HepG2 (cell line): Measurements from ENCODE around the gene IP6K3. TPM values are rescaled to one million over a fixed set of nuclear protein-coding genes. Genes with fewer than 3 reads are reported as not detected.

ENCODE experiments used
- ATAC-seq: fragments of 200-7000 bp; cut with Tn5 transposase; 3 replicates; pipeline ENCODE4 v1.9.1; 2020; ENCODE audit warnings: mild to moderate bottlenecking, moderate library complexity
- BruUV-seq: library from RNA; stranded (reverse); fragments of 400-500 nt; replicated peaks from 2 replicates; lab custom pipeline; 2021; lab: Mats Ljungman, UMichigan
- CTCF ChIA-PET: fragments of 300-600 bp; formaldehyde crosslinking; extraction: SDS; loops from one replicate; lab custom pipeline; 2021; ENCODE audit warnings: low total read pairs, inconsistent platforms, low intra/inter-chr PET ratio; lab: Yijun Ruan, JAX
- POLR2A ChIA-PET: fragments of 350-600 bp; sonication (Branson Sonifier 250); formaldehyde crosslinking; loops from one replicate; lab custom pipeline; 2020; ENCODE audit warnings: antibody characterized with exemption, inconsistent platforms; lab: Yijun Ruan, JAX
- DNase-seq: peaks from one replicate; pipeline ENCODE4 v3.0.0-alpha.2; 2015; ENCODE audit warnings: low spot score
- FAIRE-seq: peaks from 3 replicates; lab custom pipeline; 2011; peaks lifted over from hg19 to GRCh38; lab: Jason Lieb, UNC
- H2AFZ ChIP-seq: one replicate; pipeline ENCODE4 v1.6.1; 2011; ENCODE audit warnings: low read length, inconsistent platforms
- H3K27ac ChIP-seq: fragments of 300-600 bp; 3 replicates; pipeline ENCODE4 v1.8.0; 2011; ENCODE audit warnings: mixed run types, mild to moderate bottlenecking, mixed read lengths, low read length, inconsistent platforms; ENCODE audit not compliant: insufficient read depth; ENCODE audit errors: extremely low read length
- H3K27me3 ChIP-seq, 2 experiments: fragments of 200-600 bp in 1 of 2; 2 replicates in 1 of 2; 3 replicates in 1 of 2; pipeline versions ENCODE4 v1.6.0 to v1.8.0; 2011; ENCODE audit warnings: low read length in 2 of 2, mild to moderate bottlenecking in 2 of 2, moderate library complexity in 2 of 2, inconsistent platforms in 1 of 2; ENCODE audit not compliant: insufficient read depth in 2 of 2, control insufficient read depth in 1 of 2
- H3K36me3 ChIP-seq, 2 experiments: fragments of 200-600 bp in 1 of 2; replicated peaks in 1 of 2; 2 replicates in 1 of 2; 3 replicates in 1 of 2; pipeline versions ENCODE4 v1.5.1 to v1.8.0; 2011; ENCODE audit warnings: low read length in 2 of 2, inconsistent platforms in 1 of 2; ENCODE audit not compliant: insufficient read depth in 2 of 2, control insufficient read depth in 1 of 2
- H3K4me1 ChIP-seq: 2 replicates; pipeline ENCODE4 v1.5.1; 2012; ENCODE audit warnings: low read length, inconsistent platforms; ENCODE audit not compliant: insufficient read depth
- H3K4me2 ChIP-seq: 2 replicates; pipeline ENCODE4 v1.6.0; 2011; ENCODE audit warnings: low read depth, low read length, inconsistent platforms
- H3K4me3 ChIP-seq, 3 experiments: fragments of 200-600 bp in 1 of 3; sonication (generic), shearing (Covaris generic) in 1 of 3; replicated peaks in 1 of 3; 2 replicates each; pipeline ENCODE4 v1.5.1; 2011 to 2016; ENCODE audit warnings: low read length in 3 of 3, inconsistent platforms in 2 of 3, low read depth in 2 of 3, mild to moderate bottlenecking in 2 of 3, control low read depth in 1 of 3, mixed read lengths in 1 of 3; ENCODE audit not compliant: insufficient read depth in 1 of 3
- H3K79me2 ChIP-seq: one replicate; pipeline ENCODE4 v1.6.1; 2011; ENCODE audit warnings: low read length, inconsistent platforms; ENCODE audit not compliant: insufficient read depth
- H3K9ac ChIP-seq: 2 replicates; pipeline ENCODE4 v1.6.0; 2011; ENCODE audit warnings: mild to moderate bottlenecking, low read depth, low read length, inconsistent platforms; ENCODE audit not compliant: insufficient read depth
- H3K9me3 ChIP-seq: 2 replicates; pipeline ENCODE4 v1.5.1; 2012; ENCODE audit warnings: mild to moderate bottlenecking, low read length
- H4K20me1 ChIP-seq: 2 replicates; pipeline ENCODE4 v1.6.0; 2011; ENCODE audit warnings: inconsistent platforms, mild to moderate bottlenecking, low read length, moderate library complexity; ENCODE audit not compliant: insufficient read depth
- CBX5 ChIP-seq: sonication (generic); formaldehyde crosslinking; IDR thresholded peaks from 2 replicates; pipeline ENCODE4 v1.4.0; 2020; ENCODE audit warnings: missing genetic modification reagents, borderline replicate concordance
- GLMP ChIP-seq: sonication (generic); formaldehyde crosslinking; IDR thresholded peaks from 2 replicates; pipeline ENCODE4 v1.9.0; 2021; ENCODE audit warnings: missing genetic modification reagents, mild to moderate bottlenecking, borderline replicate concordance
- PRDM10 ChIP-seq: sonication (generic); formaldehyde crosslinking; IDR thresholded peaks from 2 replicates; pipeline ENCODE4 v1.4.0; 2020; ENCODE audit warnings: low read depth, missing genetic modification reagents
- RBM39 ChIP-seq: fragments of 200-400 bp; formaldehyde crosslinking; IDR thresholded peaks from one replicate; pipeline ENCODE4 v1.6.1; 2018; ENCODE audit warnings: antibody characterized with exemption, mild to moderate bottlenecking, low read depth, low read length; ENCODE audit not compliant: poor library complexity, severe bottlenecking
- SALL1 ChIP-seq: sonication (generic); formaldehyde crosslinking; IDR thresholded peaks from 2 replicates; pipeline ENCODE4 v1.8.0; 2022; ENCODE audit warnings: mild to moderate bottlenecking, missing genetic modification reagents
- SKI ChIP-seq: fragments of 450-650 bp; IDR thresholded peaks from one replicate; pipeline ENCODE4 v1.6.1; 2018; ENCODE audit warnings: mild to moderate bottlenecking; ENCODE audit not compliant: partially characterized antibody
- U2AF1 ChIP-seq: fragments of 200-400 bp; formaldehyde crosslinking; optimal IDR thresholded peaks from 2 replicates; pipeline ENCODE3; 2017; ENCODE audit warnings: mild to moderate bottlenecking, low read depth, low read length
- ZC3H13 ChIP-seq: sonication (generic); formaldehyde crosslinking; IDR thresholded peaks from 2 replicates; pipeline ENCODE4 v1.8.1; 2023; ENCODE audit warnings: mild to moderate bottlenecking, missing genetic modification reagents, moderate library complexity
- ZNF768 ChIP-seq: sonication (generic); formaldehyde crosslinking; IDR thresholded peaks from 2 replicates; pipeline ENCODE4 v1.4.0; 2020; ENCODE audit warnings: missing genetic modification reagents
- ZNF839 ChIP-seq: sonication (generic); formaldehyde crosslinking; IDR thresholded peaks from 2 replicates; pipeline ENCODE4 v1.4.0; 2020; ENCODE audit warnings: missing genetic modification reagents, mild to moderate bottlenecking, borderline replicate concordance
- WGBS: methylation state at CpG from one replicate; pipeline ENCODE4 v1.1.6; 2017; ENCODE audit warnings: low lambda C conversion rate; 5-methylcytosine and 5-hydroxymethylcytosine counted together
- in situ Hi-C: cut with HindIII; loops from 2 replicates; pipeline ENCODE4 v1.10.0; 2017; ENCODE audit warnings: low pct_unique_long_range_greater_than_20kb; ENCODE audit not compliant: extremely low pct_ligation_motif_present
- intact Hi-C: fragments of 100-400 bp; cut with micrococcal nuclease; formaldehyde crosslinking; loops from one replicate; pipeline ENCODE4 v1.10.0; 2022; ENCODE audit not compliant: unreplicated experiment
- polyA plus RNA-seq, 8 experiments: library from polyadenylated mRNA; depleted of rRNA in 3 of 8; stranded (reverse) in 7 of 8; unstranded in 1 of 8; fragments of >200 nt; fragmentation: Illumina TruSeq in 4 of 8; extraction: Trizol in 4 of 8; gene quantifications; 2 replicates each; pipeline versions ENCODE4 v1.2.1 to v1.2.3, GENCODE V29; 2011 to 2016; ENCODE audit warnings: low read depth in 4 of 8, missing spikeins in 1 of 8, mixed read lengths in 1 of 8; ENCODE audit not compliant: insufficient read depth in 1 of 8
- total RNA-seq, 5 experiments: library from RNA; depleted of rRNA; stranded (reverse); fragments of >200 nt; fragmentation: Illumina TruSeq; extraction: Trizol; gene quantifications; 2 replicates each; pipeline ENCODE4 v1.2.3, GENCODE V29; 2016; ENCODE audit warnings: low read depth in 1 of 5

IP6K3 gene
- total and polyA plus RNA-seq, 2 of the 13 experiments (the other 11 are each of a cell fraction or from before 2014, with no cell fraction given) = 0.11 to 0.18 TPM

GRCh38 chr6:33765368-33765767 is 18.7 kb upstream of the IP6K3 start:
- CTCF ChIA-PET = interaction anchor here (4.2 kb wide), 1 partner anchor 21 kb away, joined by 77 read pairs; the partner anchor contains the start of gene IP6K3
- peaks cover 7 to 17% of the 10 kb centered on the region in 2 experiments; a peak in 3 of 5 replicates for H3K27me3 ChIP-seq
- peaks cover 29% of the 10 kb centered on the region for H3K4me1 ChIP-seq
- in situ Hi-C loops = loop anchor here (10.0 kb wide), 1 partner anchor 389 kb away; no protein-coding TSS in a partner anchor
- no peaks in the 10 kb centered on the region for H3K79me2 ChIP-seq
- H3K4me2 ChIP-seq = no peak overlapping the region
- WGBS = 49% methylated on average over 9 of the region's 9 CpGs
- no peaks in the 10 kb centered on the region for H4K20me1 ChIP-seq
- H3K9me3 ChIP-seq = no peaks in the 10 kb centered on the region
- H3K27ac ChIP-seq = no peak overlapping the region
- TF ChIP-seq ZNF839 (CRISPR knock-in tag) (no peak), RBM39 (no peak), SALL1 (CRISPR knock-in tag) (no peak), U2AF1 (no peak), ZC3H13 (CRISPR knock-in tag) (no peak), CBX5 (CRISPR knock-in tag) (no peak), ZNF768 (CRISPR knock-in tag) (peak; percentile 77; the same call in 1 of the 2 replicates), SKI (no peak)
- TF ChIP-seq, all 625 proteins: peak for 1
- DNase-seq (no peak), ATAC-seq (no peak), FAIRE-seq (no peak)
- H3K36me3 ChIP-seq = no peaks in the 10 kb centered on the region
- no peak overlapping the region for H3K9ac ChIP-seq
- H3K4me3 ChIP-seq = no peak overlapping the region
- BruUV-seq = no TSS peak
- intact Hi-C loops = no loop called here
- POLR2A ChIA-PET = no interaction called here
- H2AFZ ChIP-seq = no peak overlapping the region

- 20% methylated on average over 2 of the region's 2 CpGs for WGBS
- no peaks in the 10 kb centered on the region for H3K79me2 ChIP-seq
- H3K9ac ChIP-seq = no peak overlapping the region
- H4K20me1 ChIP-seq = no peaks in the 10 kb centered on the region
- no peak overlapping the region for H3K4me2 ChIP-seq
- H3K36me3 ChIP-seq = no peaks in the 10 kb centered on the region
- peaks cover 7 to 17% of the 10 kb centered on the region in 2 experiments; a peak in 3 of 5 replicates for H3K27me3 ChIP-seq
- intact Hi-C loops (no loop called here), in situ Hi-C loops (loop anchor here (5.0 to 10.0 kb wide), 3 partner anchors 52 to 391 kb away; partner anchors contain the start of genes BAK1 and UQCC2)
- FAIRE-seq = no peak
- H2AFZ ChIP-seq = no peak overlapping the region
- no TSS peak for BruUV-seq
- no peak overlapping the region for H3K4me3 ChIP-seq
- DNase-seq = no peak
- ChIA-PET CTCF (interaction anchor here (4.2 kb wide), 1 partner anchor 19 kb away, joined by 77 read pairs; the partner anchor contains the start of gene IP6K3), POLR2A (interaction anchor here (5.3 kb wide), 1 partner anchor 53 kb away, joined by 61 read pairs; the partner anchor contains the start of gene UQCC2)
- no peaks in the 10 kb centered on the region for H3K9me3 ChIP-seq
- no peak for ATAC-seq
- H3K4me1 ChIP-seq = peaks cover 35% of the 10 kb centered on the region
- H3K27ac ChIP-seq = no peak overlapping the region
- no peak for TF ChIP-seq GLMP (CRISPR knock-in tag)
- TF ChIP-seq PRDM10 = no peak
- TF ChIP-seq, all 625 proteins: peak for 0
These were observed 17.3 kb upstream of the IP6K3 start for GRCh38 chr6:33764036-33764435.
